ENCODE measurements around the gene LRP1B. TPM values are rescaled to one million over a fixed set of nuclear protein-coding genes. Genes with fewer than 3 reads are reported as not detected.

Gene LRP1B
- total and polyA plus RNA-seq, 2 donors (not counting 1 experiment from before 2014, with no cell fraction given) = not detected

- CTCF ChIA-PET = no interaction called here
- DNase-seq = no peak
- Histone ChIP-seq H2AFZ (ENCODE audit: insufficient read depth, low read depth, low read length, poor library complexity, severe bottlenecking) (no peak overlapping the region), H3K36me3 (replicated peaks in 1 of 2; ENCODE audit: control extremely low read depth in 1 of 2, control insufficient read depth in 1 of 2, extremely low read depth in 1 of 2, insufficient read depth in 2 of 2, low read length in 1 of 2) (no peaks in the 10 kb centered on the region), H3K27ac (ENCODE audit: low read length in 2 of 2) (no peak overlapping the region), H3K9me3 (ENCODE audit: control extremely low read depth in 1 of 3, control insufficient read depth in 2 of 3, insufficient read depth in 1 of 3, low read length in 2 of 3) (no peaks in the 10 kb centered on the region), H3K27me3 (replicated peaks in 1 of 4; ENCODE audit: control extremely low read depth in 1 of 4, control insufficient read depth in 3 of 4, insufficient read depth in 4 of 4, low read length in 3 of 4) (no peaks in the 10 kb centered on the region), H4K20me1 (ENCODE audit: control insufficient read depth, insufficient read depth, low read length, poor library complexity, severe bottlenecking) (no peaks in the 10 kb centered on the region), H3K79me2 (ENCODE audit: control insufficient read depth, insufficient read depth, low read length) (no peaks in the 10 kb centered on the region), H3K4me2 (replicated peaks; ENCODE audit: low read depth, low read length, poor library complexity, severe bottlenecking) (no peak overlapping the region), H3K4me1 (ENCODE audit: control insufficient read depth in 2 of 2, insufficient read depth in 2 of 2, low read length in 2 of 2) (no peaks in the 10 kb centered on the region), H3K4me3 (ENCODE audit: control extremely low read depth in 1 of 5, extremely low read depth in 1 of 5, insufficient read depth in 1 of 5, low read depth in 2 of 5, low read length in 4 of 5) (no peak overlapping the region), H3K9ac (ENCODE audit: low read length) (no peak overlapping the region)
- POLR2A ChIA-PET = no interaction called here
- ATAC-seq (ENCODE audit: low read depth) = no peak
- TF ChIP-seq EZH2 (IDR thresholded peaks at IDR 0.05; ENCODE audit: borderline replicate concordance, insufficient read depth, low read depth, low read length, poor library complexity, severe bottlenecking) = no peak
- Mint-ChIP-seq H3K27ac (no peak overlapping the region), H3K4me1 (no peaks in the 10 kb centered on the region), H3K4me3 (no peak overlapping the region), H3K27me3 (no peaks in the 10 kb centered on the region), H3K9me3 (ENCODE audit: insufficient read depth) (no peaks in the 10 kb centered on the region)
- no CpG with 5 or more reads among the region's 3 CpGs for WGBS (ENCODE audit: insufficient coverage)
- intact Hi-C loops (cut with micrococcal nuclease) = no loop called here
Measured at GRCh38 chr2:140714586-140714985, 1416.2 kb downstream of the LRP1B start.

GRCh38 chr2:140711867-140712266, 1418.9 kb downstream of the LRP1B start:
- Mint-ChIP-seq H3K27ac (no peak overlapping the region), H3K27me3 (no peaks in the 10 kb centered on the region), H3K4me3 (no peak overlapping the region), H3K9me3 (ENCODE audit: insufficient read depth) (no peaks in the 10 kb centered on the region), H3K4me1 (no peaks in the 10 kb centered on the region)
- ATAC-seq (ENCODE audit: low read depth) = no peak
- H2AFZ ChIP-seq (ENCODE audit: insufficient read depth, low read depth, low read length, poor library complexity, severe bottlenecking) = no peak overlapping the region
- ChIA-PET POLR2A (no interaction called here), CTCF (no interaction called here)
- H3K36me3 ChIP-seq (replicated peaks in 1 of 2; ENCODE audit: control extremely low read depth in 1 of 2, control insufficient read depth in 1 of 2, extremely low read depth in 1 of 2, insufficient read depth in 2 of 2, low read length in 1 of 2) = no peaks in the 10 kb centered on the region
- no peaks in the 10 kb centered on the region for H3K4me1 ChIP-seq (ENCODE audit: control insufficient read depth in 2 of 2, insufficient read depth in 2 of 2, low read length in 2 of 2)
- no peak overlapping the region for H3K4me2 ChIP-seq (replicated peaks; ENCODE audit: low read depth, low read length, poor library complexity, severe bottlenecking)
- intact Hi-C loops (cut with micrococcal nuclease) = no loop called here
- H4K20me1 ChIP-seq (ENCODE audit: control insufficient read depth, insufficient read depth, low read length, poor library complexity, severe bottlenecking) = no peaks in the 10 kb centered on the region
- no peaks in the 10 kb centered on the region for H3K79me2 ChIP-seq (ENCODE audit: control insufficient read depth, insufficient read depth, low read length)
- no peak for DNase-seq
- H3K4me3 ChIP-seq (ENCODE audit: control extremely low read depth in 1 of 5, extremely low read depth in 1 of 5, insufficient read depth in 1 of 5, low read depth in 2 of 5, low read length in 4 of 5) = no peak overlapping the region
- H3K27ac ChIP-seq (ENCODE audit: low read length in 2 of 2) = no peak overlapping the region
- H3K9ac ChIP-seq (ENCODE audit: low read length) = no peak overlapping the region
- H3K27me3 ChIP-seq (replicated peaks in 1 of 4; ENCODE audit: control extremely low read depth in 1 of 4, control insufficient read depth in 3 of 4, insufficient read depth in 4 of 4, low read length in 3 of 4) = no peaks in the 10 kb centered on the region
- no peaks in the 10 kb centered on the region for H3K9me3 ChIP-seq (ENCODE audit: control extremely low read depth in 1 of 3, control insufficient read depth in 2 of 3, insufficient read depth in 1 of 3, low read length in 2 of 3)
- no peak for TF ChIP-seq EZH2 (IDR thresholded peaks at IDR 0.05; ENCODE audit: borderline replicate concordance, insufficient read depth, low read depth, low read length, poor library complexity, severe bottlenecking)
- TF ChIP-seq, protein P1, sequence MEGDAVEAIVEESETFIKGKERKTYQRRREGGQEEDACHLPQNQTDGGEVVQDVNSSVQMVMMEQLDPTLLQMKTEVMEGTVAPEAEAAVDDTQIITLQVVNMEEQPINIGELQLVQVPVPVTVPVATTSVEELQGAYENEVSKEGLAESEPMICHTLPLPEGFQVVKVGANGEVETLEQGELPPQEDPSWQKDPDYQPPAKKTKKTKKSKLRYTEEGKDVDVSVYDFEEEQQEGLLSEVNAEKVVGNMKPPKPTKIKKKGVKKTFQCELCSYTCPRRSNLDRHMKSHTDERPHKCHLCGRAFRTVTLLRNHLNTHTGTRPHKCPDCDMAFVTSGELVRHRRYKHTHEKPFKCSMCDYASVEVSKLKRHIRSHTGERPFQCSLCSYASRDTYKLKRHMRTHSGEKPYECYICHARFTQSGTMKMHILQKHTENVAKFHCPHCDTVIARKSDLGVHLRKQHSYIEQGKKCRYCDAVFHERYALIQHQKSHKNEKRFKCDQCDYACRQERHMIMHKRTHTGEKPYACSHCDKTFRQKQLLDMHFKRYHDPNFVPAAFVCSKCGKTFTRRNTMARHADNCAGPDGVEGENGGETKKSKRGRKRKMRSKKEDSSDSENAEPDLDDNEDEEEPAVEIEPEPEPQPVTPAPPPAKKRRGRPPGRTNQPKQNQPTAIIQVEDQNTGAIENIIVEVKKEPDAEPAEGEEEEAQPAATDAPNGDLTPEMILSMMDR (IDR thresholded peaks at IDR 0.05) = no peak
- WGBS (ENCODE audit: insufficient coverage) = 88% methylated on average over 2 of the region's 3 CpGs
